Gastroesophageal sphincter (tissue), 3 donors: ENCODE data around the gene NFKBIA.

ENCODE experiments used
- EP300 ChIP-seq: sonication (generic); formaldehyde crosslinking; IDR thresholded peaks from one replicate; pipeline ENCODE4 v1.6.1; 2017; ENCODE audit warnings: antibody characterized with exemption, mild to moderate bottlenecking
- POLR2A ChIP-seq, 2 donors: fragments of 450-650 bp; IDR thresholded peaks; one replicate each; pipeline ENCODE4 v1.6.1; 2017; ENCODE audit warnings: antibody characterized with exemption in 2 of 2, mild to moderate bottlenecking in 2 of 2, moderate library complexity in 1 of 2
- TF ChIP-seq, protein P1 (sequence below), 4 experiments: fragments of 200-600 bp in 2 of 4; fragments of 450-650 bp in 2 of 4; sonication (generic) in 1 of 4; IDR thresholded peaks; one replicate each; pipeline ENCODE4 v1.5.1; 2017 to 2019; ENCODE audit warnings: antibody characterized with exemption in 4 of 4, mild to moderate bottlenecking in 2 of 4, moderate library complexity in 2 of 4

DNA sequence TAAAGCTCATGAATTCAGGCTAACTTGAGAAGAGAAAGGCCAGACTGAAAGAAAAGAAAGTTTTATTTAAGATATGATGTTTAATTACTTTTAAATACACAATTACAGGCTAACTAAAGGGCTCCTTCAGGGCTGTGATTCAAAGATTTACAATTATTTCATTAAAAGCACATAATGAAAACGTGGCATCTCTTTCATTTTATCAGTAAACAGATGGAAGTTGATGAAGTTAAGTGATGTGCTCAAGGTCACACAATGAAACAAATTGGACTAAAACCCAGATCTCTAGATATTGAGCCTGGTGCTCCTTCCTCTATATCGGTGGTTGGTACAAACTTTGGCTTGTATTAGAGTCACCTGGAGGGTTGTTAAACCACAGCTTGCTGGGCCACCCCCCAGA is 13.5 kb upstream of the NFKBIA start:
- TF ChIP-seq, protein P1, sequence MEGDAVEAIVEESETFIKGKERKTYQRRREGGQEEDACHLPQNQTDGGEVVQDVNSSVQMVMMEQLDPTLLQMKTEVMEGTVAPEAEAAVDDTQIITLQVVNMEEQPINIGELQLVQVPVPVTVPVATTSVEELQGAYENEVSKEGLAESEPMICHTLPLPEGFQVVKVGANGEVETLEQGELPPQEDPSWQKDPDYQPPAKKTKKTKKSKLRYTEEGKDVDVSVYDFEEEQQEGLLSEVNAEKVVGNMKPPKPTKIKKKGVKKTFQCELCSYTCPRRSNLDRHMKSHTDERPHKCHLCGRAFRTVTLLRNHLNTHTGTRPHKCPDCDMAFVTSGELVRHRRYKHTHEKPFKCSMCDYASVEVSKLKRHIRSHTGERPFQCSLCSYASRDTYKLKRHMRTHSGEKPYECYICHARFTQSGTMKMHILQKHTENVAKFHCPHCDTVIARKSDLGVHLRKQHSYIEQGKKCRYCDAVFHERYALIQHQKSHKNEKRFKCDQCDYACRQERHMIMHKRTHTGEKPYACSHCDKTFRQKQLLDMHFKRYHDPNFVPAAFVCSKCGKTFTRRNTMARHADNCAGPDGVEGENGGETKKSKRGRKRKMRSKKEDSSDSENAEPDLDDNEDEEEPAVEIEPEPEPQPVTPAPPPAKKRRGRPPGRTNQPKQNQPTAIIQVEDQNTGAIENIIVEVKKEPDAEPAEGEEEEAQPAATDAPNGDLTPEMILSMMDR (IDR thresholded peaks at IDR 0.05): no peak
- TF ChIP-seq POLR2A (IDR thresholded peaks at IDR 0.05) (no peak), EP300 (no peak)
